ENCODE results near the gene PTPN3. TPM values are rescaled to one million over a fixed set of nuclear protein-coding genes. Genes with fewer than 3 reads are reported as not detected.

The PTPN3 gene
- total and polyA plus RNA-seq, 2 experiments from 2014 or later: 1.4 to 2.6 TPM

GRCh38 chr9:109349421-109349846 lies 148.7 kb downstream of the PTPN3 start:
- no peaks in the 10 kb centered on the region for H4K20me1 ChIP-seq (replicated peaks; ENCODE audit: insufficient read depth)
- Mint-ChIP-seq H3K27me3 (ENCODE audit: insufficient read depth, low read depth, poor library complexity) (no peaks in the 10 kb centered on the region), H3K9me3 (no peaks in the 10 kb centered on the region; the same call in 2 of the 3 replicates), H3K36me3 (ENCODE audit: low read depth) (no peaks in the 10 kb centered on the region), H3K27ac (no peak overlapping the region), H3K4me1 (peaks cover 11% of the 10 kb centered on the region; the same call in 2 of the 3 replicates), H3K4me3 (no peak overlapping the region)
- no peak overlapping the region for H2AFZ ChIP-seq
- H3K9me2 ChIP-seq (ENCODE audit: insufficient read depth): no peaks in the 10 kb centered on the region
- TF ChIP-seq CTCF (conservative IDR thresholded peaks at IDR 0.05; ENCODE audit: low read depth in 2 of 2) (no peak), ZNF462 (CRISPR knock-in tag; IDR thresholded peaks at IDR 0.05) (no peak), EZH2 (IDR thresholded peaks at IDR 0.05; ENCODE audit: low read depth, unreplicated experiment) (no peak), EZH2phosphoT487 (IDR thresholded peaks at IDR 0.05; ENCODE audit: unreplicated experiment) (no peak), CREB1 (CRISPR knock-in tag; IDR thresholded peaks at IDR 0.05; ENCODE audit: low read depth) (no peak), ZNF331 (CRISPR knock-in tag; IDR thresholded peaks at IDR 0.05; ENCODE audit: low read depth) (no peak), NANOG (IDR thresholded peaks at IDR 0.05; ENCODE audit: borderline replicate concordance) (no peak), ZNF114 (CRISPR knock-in tag; IDR thresholded peaks at IDR 0.05) (no peak), POLR2AphosphoS5 (IDR thresholded peaks at IDR 0.05; ENCODE audit: low read depth) (no peak), REST (IDR thresholded peaks at IDR 0.05; ENCODE audit: unreplicated experiment) (no peak), JUNB (IDR thresholded peaks at IDR 0.05; ENCODE audit: unreplicated experiment) (no peak), ETS1 (IDR thresholded peaks at IDR 0.05) (no peak), STAT1 (IDR thresholded peaks at IDR 0.05; ENCODE audit: unreplicated experiment) (no peak)
- H3K79me2 ChIP-seq (replicated peaks; ENCODE audit: insufficient read depth): no peaks in the 10 kb centered on the region
- H3K36me3 ChIP-seq (ENCODE audit: insufficient read depth): no peaks in the 10 kb centered on the region
- no peaks in the 10 kb centered on the region; the same call in 1 of the 2 replicates for H3F3A ChIP-seq (replicated peaks; ENCODE audit: low read depth)
- H3K4me3 ChIP-seq: no peak overlapping the region
- no peak overlapping the region for H3K4me2 ChIP-seq
- no peak overlapping the region for H3K27ac ChIP-seq (ENCODE audit: low read depth)
- ATAC-seq: no peak
- H3K27me3 ChIP-seq (ENCODE audit: insufficient read depth): no peaks in the 10 kb centered on the region
- no peak for DNase-seq (ENCODE audit: low spot score)
- no peaks in the 10 kb centered on the region; the same call in 1 of the 2 replicates for H3K4me1 ChIP-seq (ENCODE audit: insufficient read depth)
